AG04449 (cell line): ENCODE results near the gene TYMS.

Experiments
- CTCF ChIA-PET: fragments of 350-600 bp; formaldehyde crosslinking; extraction: SDS; loops from one replicate; lab custom pipeline; 2021; ENCODE audit warnings: antibody characterized with exemption; lab: Yijun Ruan, JAX
- POLR2A ChIA-PET: fragments of 400-600, 350-600 bp; formaldehyde crosslinking; extraction: SDS; loops from one replicate; lab custom pipeline; 2020; ENCODE audit warnings: antibody characterized with exemption, inconsistent platforms; lab: Yijun Ruan, JAX
- DNase-seq: peaks from one replicate; pipeline ENCODE4 v3.0.0-alpha.2; 2010; ENCODE audit warnings: low read depth, low spot score
- H3K4me3 ChIP-seq: 2 replicates; pipeline ENCODE4 v1.5.1; 2011; ENCODE audit warnings: low read depth, mild to moderate bottlenecking, control low read depth, low read length
- TF ChIP-seq, protein P1 (sequence below): IDR thresholded peaks from one replicate; pipeline ENCODE4 v1.5.1; 2011; ENCODE audit warnings: mild to moderate bottlenecking, moderate library complexity, low read length, control low read depth, inconsistent platforms; ENCODE audit not compliant: insufficient read depth; ENCODE audit errors: missing control alignments

The TYMS gene

DNA sequence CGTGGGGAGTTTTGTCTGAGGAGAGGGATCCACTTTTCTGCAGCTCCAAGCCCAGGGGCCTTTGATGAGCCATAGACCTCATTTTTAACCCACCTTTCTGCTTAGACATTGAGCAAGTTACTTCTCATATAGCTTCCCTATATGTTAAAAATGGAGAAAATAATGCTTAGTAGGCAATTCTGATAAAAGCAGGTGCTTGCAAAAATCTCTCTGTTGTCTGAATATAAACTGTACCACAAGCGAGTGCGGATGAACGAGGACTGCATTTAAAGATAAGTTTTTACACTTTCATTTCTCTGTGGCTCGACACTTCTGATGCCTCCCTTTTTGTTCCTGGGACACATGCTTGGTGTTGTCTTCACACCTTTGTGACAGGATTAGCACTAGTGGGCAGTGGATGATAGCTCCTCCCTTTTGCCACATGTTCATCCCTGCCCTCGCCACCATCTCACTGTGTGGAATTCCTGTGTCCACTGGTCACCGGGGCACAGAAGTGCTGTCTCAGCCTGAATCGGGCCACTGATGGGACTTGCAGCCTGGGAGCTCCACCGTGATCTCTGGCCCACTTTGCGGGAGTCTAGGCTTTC is 1.6 kb downstream of the TYMS start:
- ChIA-PET POLR2A (no interaction called here), CTCF (interaction anchor here (0.9 to 4.0 kb wide), 4 partner anchors 35 to 172 kb away, joined by 3 to 24 read pairs (median 8); no protein-coding TSS in a partner anchor)
- H3K4me3 ChIP-seq = peak overlapping the region; percentile 89
- TF ChIP-seq, protein P1, sequence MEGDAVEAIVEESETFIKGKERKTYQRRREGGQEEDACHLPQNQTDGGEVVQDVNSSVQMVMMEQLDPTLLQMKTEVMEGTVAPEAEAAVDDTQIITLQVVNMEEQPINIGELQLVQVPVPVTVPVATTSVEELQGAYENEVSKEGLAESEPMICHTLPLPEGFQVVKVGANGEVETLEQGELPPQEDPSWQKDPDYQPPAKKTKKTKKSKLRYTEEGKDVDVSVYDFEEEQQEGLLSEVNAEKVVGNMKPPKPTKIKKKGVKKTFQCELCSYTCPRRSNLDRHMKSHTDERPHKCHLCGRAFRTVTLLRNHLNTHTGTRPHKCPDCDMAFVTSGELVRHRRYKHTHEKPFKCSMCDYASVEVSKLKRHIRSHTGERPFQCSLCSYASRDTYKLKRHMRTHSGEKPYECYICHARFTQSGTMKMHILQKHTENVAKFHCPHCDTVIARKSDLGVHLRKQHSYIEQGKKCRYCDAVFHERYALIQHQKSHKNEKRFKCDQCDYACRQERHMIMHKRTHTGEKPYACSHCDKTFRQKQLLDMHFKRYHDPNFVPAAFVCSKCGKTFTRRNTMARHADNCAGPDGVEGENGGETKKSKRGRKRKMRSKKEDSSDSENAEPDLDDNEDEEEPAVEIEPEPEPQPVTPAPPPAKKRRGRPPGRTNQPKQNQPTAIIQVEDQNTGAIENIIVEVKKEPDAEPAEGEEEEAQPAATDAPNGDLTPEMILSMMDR = no peak
- DNase-seq = no peak

DNA sequence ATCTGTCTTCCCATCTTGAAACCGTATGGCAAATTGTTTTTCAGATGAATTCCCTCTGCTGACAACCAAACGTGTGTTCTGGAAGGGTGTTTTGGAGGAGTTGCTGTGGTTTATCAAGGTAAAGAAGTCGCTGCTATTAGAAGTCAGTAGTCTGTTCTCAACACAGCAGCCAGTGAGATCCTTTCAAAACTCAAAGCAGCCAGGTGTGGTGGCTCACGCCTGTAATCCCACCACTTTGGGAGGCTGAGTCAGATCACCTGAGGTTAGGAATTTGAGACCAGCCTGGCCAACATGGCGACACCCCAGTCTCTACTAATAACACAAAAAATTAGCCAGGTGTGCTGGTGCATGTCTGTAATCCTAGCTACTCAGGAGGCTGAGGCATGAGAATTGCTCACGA is 2.1 kb downstream of the TYMS start:
- ChIA-PET CTCF (interaction anchor here (0.9 to 1.3 kb wide), 2 partner anchors 53 to 171 kb away, joined by 3 to 4 read pairs; no protein-coding TSS in a partner anchor), POLR2A (no interaction called here)
- no peak overlapping the region for H3K4me3 ChIP-seq
- TF ChIP-seq, protein P1 = no peak
- no peak for DNase-seq

DNA sequence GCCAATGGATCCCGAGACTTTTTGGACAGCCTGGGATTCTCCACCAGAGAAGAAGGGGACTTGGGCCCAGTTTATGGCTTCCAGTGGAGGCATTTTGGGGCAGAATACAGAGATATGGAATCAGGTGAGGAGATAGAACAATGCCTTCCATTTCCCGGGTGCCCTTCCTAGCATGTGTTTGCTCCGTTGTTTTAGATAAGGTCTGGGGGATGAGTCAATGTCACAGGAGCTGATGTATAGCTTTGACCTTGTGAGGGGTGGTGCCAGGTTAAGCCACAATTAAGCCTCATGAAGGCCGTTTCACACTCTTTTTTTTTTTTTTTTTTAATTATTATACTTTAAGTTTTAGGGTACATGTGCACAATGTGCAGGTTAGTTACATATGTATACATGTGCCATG is 4.7 kb downstream of the TYMS start:
- ChIA-PET CTCF (no interaction called here), POLR2A (no interaction called here)
- DNase-seq = no peak
- no peak overlapping the region for H3K4me3 ChIP-seq
- TF ChIP-seq, protein P1 = no peak

DNA sequence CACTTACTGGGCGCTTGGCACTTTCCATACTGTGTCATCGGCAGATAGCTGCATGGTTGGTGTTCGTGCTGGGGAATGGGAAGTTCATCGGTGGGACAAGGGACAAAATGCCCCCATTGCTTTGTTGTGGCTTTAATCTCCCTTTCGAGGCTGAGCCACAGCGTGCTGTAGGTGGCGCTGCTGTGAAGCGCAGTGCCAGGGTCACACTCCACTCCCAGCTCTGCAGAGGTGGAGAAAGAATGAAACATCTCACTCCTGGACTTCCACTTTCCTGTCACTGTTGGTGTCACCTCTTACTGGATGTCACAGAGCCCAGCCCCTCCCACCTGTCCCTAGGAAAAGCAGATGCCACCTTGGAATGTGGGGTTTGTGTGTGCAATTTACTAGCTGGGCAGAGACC is 8.7 kb downstream of the TYMS start:
- no peak overlapping the region for H3K4me3 ChIP-seq

DNA sequence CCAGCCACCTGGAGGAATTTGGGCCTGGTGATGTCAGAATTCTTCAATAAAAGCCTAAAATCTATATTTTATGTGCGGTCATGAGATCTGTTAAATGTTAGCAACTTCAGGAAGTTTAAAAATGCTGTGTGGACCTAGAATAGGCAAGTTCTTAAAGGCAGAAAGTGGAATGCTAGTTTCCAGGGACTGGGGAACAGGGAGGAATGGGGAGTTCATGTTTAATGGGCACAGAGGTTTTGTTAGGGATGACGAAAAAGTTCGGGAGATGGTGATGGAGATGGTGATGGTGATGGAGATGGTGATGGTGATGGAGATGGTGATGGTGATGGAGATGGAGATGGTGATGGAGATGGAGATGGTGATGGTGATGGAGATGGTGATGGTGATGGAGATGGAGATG is 9.2 kb downstream of the TYMS start:
- DNase-seq = no peak
- POLR2A ChIA-PET = no interaction called here
- CTCF ChIA-PET = interaction anchor here (0.7 kb wide), 1 partner anchor 164 kb away, joined by 3 read pairs; no protein-coding TSS in a partner anchor
- H3K4me3 ChIP-seq = no peak overlapping the region
- TF ChIP-seq, protein P1 = no peak

More for the DNA sequence above, 8.7 kb downstream of the TYMS start:
- TF ChIP-seq, protein P1 = peak; percentile 14
- CTCF ChIA-PET = interaction anchor here (0.7 kb wide), 1 partner anchor 165 kb away, joined by 3 read pairs; no protein-coding TSS in a partner anchor
- POLR2A ChIA-PET = no interaction called here
- DNase-seq = no peak

DNA sequence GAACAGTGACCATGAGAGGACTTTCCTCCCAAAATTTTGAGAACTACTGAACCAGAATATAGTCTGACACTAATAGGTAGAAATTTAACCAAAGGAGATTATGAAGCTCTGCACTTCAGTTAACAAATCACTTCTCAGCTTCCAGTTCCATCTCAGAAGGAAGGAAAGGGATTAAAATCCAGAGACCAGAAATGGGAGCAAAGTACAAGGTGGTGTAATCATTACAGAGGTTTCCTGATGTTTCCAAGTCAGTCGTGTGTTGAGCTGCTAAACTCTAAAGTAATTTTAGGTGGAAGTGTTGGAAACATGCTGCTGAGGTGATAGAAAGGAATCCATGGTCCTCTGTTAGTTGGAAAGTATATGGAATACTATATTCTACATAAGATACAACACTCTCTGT is 10.8 kb downstream of the TYMS start:
- no peak for DNase-seq
- H3K4me3 ChIP-seq = no peak overlapping the region
- TF ChIP-seq, protein P1 = no peak
- ChIA-PET POLR2A (no interaction called here), CTCF (no interaction called here)
